HepG2 (cell line): ENCODE results near the gene SEC62. TPM values are rescaled to one million over a fixed set of nuclear protein-coding genes. Genes with fewer than 3 reads are reported as not detected.

Experiments
- ATAC-seq: fragments of 200-7000 bp; cut with Tn5 transposase; 3 replicates; pipeline ENCODE4 v1.9.1; 2020; ENCODE audit warnings: mild to moderate bottlenecking, moderate library complexity
- BruUV-seq: library from RNA; stranded (reverse); fragments of 400-500 nt; replicated peaks from 2 replicates; lab custom pipeline; 2021; lab: Mats Ljungman, UMichigan
- CTCF ChIA-PET: fragments of 300-600 bp; formaldehyde crosslinking; extraction: SDS; loops from one replicate; lab custom pipeline; 2021; ENCODE audit warnings: low total read pairs, inconsistent platforms, low intra/inter-chr PET ratio; lab: Yijun Ruan, JAX
- POLR2A ChIA-PET: fragments of 350-600 bp; sonication (Branson Sonifier 250); formaldehyde crosslinking; loops from one replicate; lab custom pipeline; 2020; ENCODE audit warnings: antibody characterized with exemption, inconsistent platforms; lab: Yijun Ruan, JAX
- DNase-seq: peaks from one replicate; pipeline ENCODE4 v3.0.0-alpha.2; 2015; ENCODE audit warnings: low spot score
- FAIRE-seq: peaks from 3 replicates; lab custom pipeline; 2011; peaks lifted over from hg19 to GRCh38; lab: Jason Lieb, UNC
- H2AFZ ChIP-seq: one replicate; pipeline ENCODE4 v1.6.1; 2011; ENCODE audit warnings: low read length, inconsistent platforms
- H3K27ac ChIP-seq: fragments of 300-600 bp; 3 replicates; pipeline ENCODE4 v1.8.0; 2011; ENCODE audit warnings: mixed run types, mild to moderate bottlenecking, mixed read lengths, low read length, inconsistent platforms; ENCODE audit not compliant: insufficient read depth; ENCODE audit errors: extremely low read length
- H3K27me3 ChIP-seq, 2 experiments: fragments of 200-600 bp in 1 of 2; 2 replicates in 1 of 2; 3 replicates in 1 of 2; pipeline versions ENCODE4 v1.6.0 to v1.8.0; 2011; ENCODE audit warnings: low read length in 2 of 2, mild to moderate bottlenecking in 2 of 2, moderate library complexity in 2 of 2, inconsistent platforms in 1 of 2; ENCODE audit not compliant: insufficient read depth in 2 of 2, control insufficient read depth in 1 of 2
- H3K36me3 ChIP-seq, 2 experiments: fragments of 200-600 bp in 1 of 2; replicated peaks in 1 of 2; 2 replicates in 1 of 2; 3 replicates in 1 of 2; pipeline versions ENCODE4 v1.5.1 to v1.8.0; 2011; ENCODE audit warnings: low read length in 2 of 2, inconsistent platforms in 1 of 2; ENCODE audit not compliant: insufficient read depth in 2 of 2, control insufficient read depth in 1 of 2
- H3K4me1 ChIP-seq: 2 replicates; pipeline ENCODE4 v1.5.1; 2012; ENCODE audit warnings: low read length, inconsistent platforms; ENCODE audit not compliant: insufficient read depth
- H3K4me2 ChIP-seq: 2 replicates; pipeline ENCODE4 v1.6.0; 2011; ENCODE audit warnings: low read depth, low read length, inconsistent platforms
- H3K4me3 ChIP-seq, 3 experiments: fragments of 200-600 bp in 1 of 3; sonication (generic), shearing (Covaris generic) in 1 of 3; replicated peaks in 1 of 3; 2 replicates each; pipeline ENCODE4 v1.5.1; 2011 to 2016; ENCODE audit warnings: low read length in 3 of 3, inconsistent platforms in 2 of 3, low read depth in 2 of 3, mild to moderate bottlenecking in 2 of 3, control low read depth in 1 of 3, mixed read lengths in 1 of 3; ENCODE audit not compliant: insufficient read depth in 1 of 3
- H3K79me2 ChIP-seq: one replicate; pipeline ENCODE4 v1.6.1; 2011; ENCODE audit warnings: low read length, inconsistent platforms; ENCODE audit not compliant: insufficient read depth
- H3K9ac ChIP-seq: 2 replicates; pipeline ENCODE4 v1.6.0; 2011; ENCODE audit warnings: mild to moderate bottlenecking, low read depth, low read length, inconsistent platforms; ENCODE audit not compliant: insufficient read depth
- H3K9me3 ChIP-seq: 2 replicates; pipeline ENCODE4 v1.5.1; 2012; ENCODE audit warnings: mild to moderate bottlenecking, low read length
- H4K20me1 ChIP-seq: 2 replicates; pipeline ENCODE4 v1.6.0; 2011; ENCODE audit warnings: inconsistent platforms, mild to moderate bottlenecking, low read length, moderate library complexity; ENCODE audit not compliant: insufficient read depth
- HNF1B ChIP-seq: sonication (generic); formaldehyde crosslinking; IDR thresholded peaks from 2 replicates; pipeline ENCODE4 v1.5.1; 2020; ENCODE audit warnings: mild to moderate bottlenecking, moderate library complexity, missing genetic modification reagents
- MLX ChIP-seq: IDR thresholded peaks from 2 replicates; pipeline ENCODE4 v1.6.1; 2016
- MTERF4 ChIP-seq: sonication (generic); formaldehyde crosslinking; IDR thresholded peaks from 2 replicates; pipeline ENCODE4 v1.8.0; 2023; ENCODE audit warnings: mild to moderate bottlenecking, missing genetic modification reagents
- SAP130 ChIP-seq: IDR thresholded peaks from 2 replicates; pipeline ENCODE4 v1.6.1; 2016; ENCODE audit warnings: low read depth
- ZNF646 ChIP-seq: sonication (generic); formaldehyde crosslinking; IDR thresholded peaks from 2 replicates; pipeline ENCODE4 v1.9.0; 2021; ENCODE audit warnings: mild to moderate bottlenecking, missing genetic modification reagents
- WGBS: methylation state at CpG from one replicate; pipeline ENCODE4 v1.1.6; 2017; ENCODE audit warnings: low lambda C conversion rate; 5-methylcytosine and 5-hydroxymethylcytosine counted together
- in situ Hi-C: cut with HindIII; loops from 2 replicates; pipeline ENCODE4 v1.10.0; 2017; ENCODE audit warnings: low pct_unique_long_range_greater_than_20kb; ENCODE audit not compliant: extremely low pct_ligation_motif_present
- intact Hi-C: fragments of 100-400 bp; cut with micrococcal nuclease; formaldehyde crosslinking; loops from one replicate; pipeline ENCODE4 v1.10.0; 2022; ENCODE audit not compliant: unreplicated experiment
- polyA plus RNA-seq, 8 experiments: library from polyadenylated mRNA; depleted of rRNA in 3 of 8; stranded (reverse) in 7 of 8; unstranded in 1 of 8; fragments of >200 nt; fragmentation: Illumina TruSeq in 4 of 8; extraction: Trizol in 4 of 8; gene quantifications; 2 replicates each; pipeline versions ENCODE4 v1.2.1 to v1.2.3, GENCODE V29; 2011 to 2016; ENCODE audit warnings: low read depth in 4 of 8, missing spikeins in 1 of 8, mixed read lengths in 1 of 8; ENCODE audit not compliant: insufficient read depth in 1 of 8
- total RNA-seq, 5 experiments: library from RNA; depleted of rRNA; stranded (reverse); fragments of >200 nt; fragmentation: Illumina TruSeq; extraction: Trizol; gene quantifications; 2 replicates each; pipeline ENCODE4 v1.2.3, GENCODE V29; 2016; ENCODE audit warnings: low read depth in 1 of 5

Gene SEC62
- total and polyA plus RNA-seq, 2 of the 13 experiments (the other 11 are each of a cell fraction or from before 2014, with no cell fraction given), result 54.0 to 68.7 TPM

- Histone ChIP-seq H3K4me3 (no peak overlapping the region), H4K20me1 (no peaks in the 10 kb centered on the region), H3K27ac (no peak overlapping the region), H3K9ac (no peak overlapping the region), H3K79me2 (peaks cover 3% of the 10 kb centered on the region), H3K27me3 (no peaks in the 10 kb centered on the region), H3K36me3 (peaks cover 0 to 3% of the 10 kb centered on the region in 2 experiments; a peak in 1 of 5 replicates), H3K9me3 (no peaks in the 10 kb centered on the region), H3K4me2 (0 out of 2 replicates have a peak overlapping the region, but pooled peaks have one; percentile 37), H3K4me1 (peaks cover 19% of the 10 kb centered on the region), H2AFZ (no peak overlapping the region)
- in situ Hi-C loops (no loop called here), intact Hi-C loops (no loop called here)
- TF ChIP-seq ZNF646 (CRISPR knock-in tag) (no peak), MLX (CRISPR knock-in tag) (no peak), MTERF4 (no peak), SAP130 (CRISPR knock-in tag) (no peak), HNF1B (CRISPR knock-in tag) (no peak)
- FAIRE-seq (no peak), DNase-seq (no peak), ATAC-seq (no peak; the same call in 2 of the 3 replicates)
- WGBS, result 94% methylated on average over 3 of the region's 3 CpGs
- ChIA-PET CTCF (no interaction called here), POLR2A (no interaction called here)
- no TSS peak for BruUV-seq
Observed at GRCh38 chr3:170047133-170047404, 80.5 kb downstream of the SEC62 start.

Other genes starting within 250 kb of the SEC62 start
- gene TERC, start 201.7 kb upstream of the SEC62 start, total RNA-seq (2016; rRNA removed; fragmentation: Illumina TruSeq; extraction: Trizol), result 8.4 and 74.6 TPM in 2 replicates
- gene TERC, start 201.7 kb upstream of the SEC62 start, polyA plus RNA-seq (2011; rRNA removed), result 1.3 and 2.9 TPM in 2 replicates
- 0.97 and 1.1 TPM in 2 replicates for gene ACTRT3, start 197.2 kb upstream of the SEC62 start, total RNA-seq (2016; rRNA removed; fragmentation: Illumina TruSeq; extraction: Trizol)
- 0.42 and 0.47 TPM in 2 replicates for gene ACTRT3, start 197.2 kb upstream of the SEC62 start, polyA plus RNA-seq (2011; rRNA removed)
- 17.6 and 23.7 TPM in 2 replicates for gene MYNN, start 193.4 kb upstream of the SEC62 start, total RNA-seq (2016; rRNA removed; fragmentation: Illumina TruSeq; extraction: Trizol)
- gene MYNN, start 193.4 kb upstream of the SEC62 start, polyA plus RNA-seq (2011; rRNA removed), result 8.7 and 10.4 TPM in 2 replicates
- not detected in 2 replicates for gene LRRIQ4, start 153.9 kb upstream of the SEC62 start, total RNA-seq (2016; rRNA removed; fragmentation: Illumina TruSeq; extraction: Trizol)
- not detected in 2 replicates for gene LRRIQ4, start 153.9 kb upstream of the SEC62 start, polyA plus RNA-seq (2011; rRNA removed)
- not detected in 2 replicates for gene LRRC34, start 153.9 kb upstream of the SEC62 start, total RNA-seq (2016; rRNA removed; fragmentation: Illumina TruSeq; extraction: Trizol)
- not detected in 2 replicates for gene LRRC34, start 153.9 kb upstream of the SEC62 start, polyA plus RNA-seq (2011; rRNA removed)
- gene LRRC31, start 96.9 kb upstream of the SEC62 start, total RNA-seq (2016; rRNA removed; fragmentation: Illumina TruSeq; extraction: Trizol), result not detected in 2 replicates
- not detected in 2 replicates for gene LRRC31, start 96.9 kb upstream of the SEC62 start, polyA plus RNA-seq (2011; rRNA removed)
- not detected in 2 replicates for gene SAMD7, start 55.2 kb upstream of the SEC62 start, total RNA-seq (2016; rRNA removed; fragmentation: Illumina TruSeq; extraction: Trizol)
- gene SAMD7, start 55.2 kb upstream of the SEC62 start, polyA plus RNA-seq (2011; rRNA removed), result not detected in 2 replicates
- 12.1 and 14.0 TPM in 2 replicates for gene GPR160, start 71.2 kb downstream of the SEC62 start, total RNA-seq (2016; rRNA removed; fragmentation: Illumina TruSeq; extraction: Trizol)
- 15.5 and 23.2 TPM in 2 replicates for gene GPR160, start 71.2 kb downstream of the SEC62 start, polyA plus RNA-seq (2011; rRNA removed)
- gene PHC3, start 214.9 kb downstream of the SEC62 start, total RNA-seq (2016; rRNA removed; fragmentation: Illumina TruSeq; extraction: Trizol), result 16.5 and 24.1 TPM in 2 replicates
- gene PHC3, start 214.9 kb downstream of the SEC62 start, polyA plus RNA-seq (2011; rRNA removed), result 42.9 and 49.0 TPM in 2 replicates